Fibroblast of mammary gland (primary cell): Measurements from ENCODE around the gene CAP2.

ENCODE experiments used
- DNase-seq: peaks from one replicate; pipeline ENCODE4 v3.0.0-alpha.2; 2010; ENCODE audit warnings: low read depth
- H3K4me3 ChIP-seq: 2 replicates; pipeline ENCODE4 v1.5.1; 2011; ENCODE audit warnings: low read depth, mild to moderate bottlenecking, low read length, moderate library complexity; ENCODE audit not compliant: control insufficient read depth
- CTCF ChIP-seq: conservative IDR thresholded peaks from 2 replicates; pipeline ENCODE4 v1.5.1; 2011; ENCODE audit warnings: low read depth, low read length, inconsistent platforms; ENCODE audit not compliant: control insufficient read depth, insufficient read depth

Gene CAP2

GRCh38 chr6:17469006-17469832 is 75.8 kb downstream of the CAP2 start:
- peak; percentile 43 for DNase-seq
- no peak overlapping the region for H3K4me3 ChIP-seq

GRCh38 chr6:17470202-17470937 is 77.0 kb downstream of the CAP2 start:
- peak; percentile 30 for DNase-seq
- H3K4me3 ChIP-seq, result no peak overlapping the region
- TF ChIP-seq CTCF, result no peak

More at GRCh38 chr6:17469006-17469832, 75.8 kb downstream of the CAP2 start:
- TF ChIP-seq CTCF, result peak; percentile 45

GRCh38 chr6:17470938-17471327 is 77.5 kb downstream of the CAP2 start:
- H3K4me3 ChIP-seq, result no peak overlapping the region
- TF ChIP-seq CTCF, result no peak
- peak; percentile 81 for DNase-seq

GRCh38 chr6:17472653-17473183 is 79.3 kb downstream of the CAP2 start:
- DNase-seq, result no peak
- H3K4me3 ChIP-seq, result no peak overlapping the region
- TF ChIP-seq CTCF, result no peak

GRCh38 chr6:17473554-17473953 is 80.2 kb downstream of the CAP2 start:
- no peak for DNase-seq

GRCh38 chr6:17474289-17474688 is 80.9 kb downstream of the CAP2 start:
- DNase-seq, result no peak
- H3K4me3 ChIP-seq, result no peak overlapping the region
- no peak for TF ChIP-seq CTCF

More at GRCh38 chr6:17473554-17473953, 80.2 kb downstream of the CAP2 start:
- no peak overlapping the region for H3K4me3 ChIP-seq
- no peak for TF ChIP-seq CTCF
